BLaER1 (cell line): ENCODE data around the gene BNC2.
"Not testable (repeated sequence)": the region's sequence is repeated elsewhere in the genome, so short reads cannot be mapped to it uniquely, and the experiment has no call there.

Experiments
- H3K27ac ChIP-seq: shearing (Covaris generic); formaldehyde crosslinking; 2 replicates; pipeline ENCODE4 v1.8.1; 2022
- H3K27me3 ChIP-seq: shearing (Covaris generic); formaldehyde crosslinking; 2 replicates; pipeline ENCODE4 v1.8.1; 2022
- H3K36me3 ChIP-seq: shearing (Covaris generic); formaldehyde crosslinking; 2 replicates; pipeline ENCODE4 v1.8.1; 2022
- H3K4me1 ChIP-seq: shearing (Covaris generic); formaldehyde crosslinking; 2 replicates; pipeline ENCODE4 v1.8.1; 2022
- H3K4me2 ChIP-seq: shearing (Covaris generic); formaldehyde crosslinking; 2 replicates; pipeline ENCODE4 v1.8.1; 2022
- H3K4me3 ChIP-seq: shearing (Covaris generic); formaldehyde crosslinking; 2 replicates; pipeline ENCODE4 v1.8.1; 2022
- H3K9ac ChIP-seq: shearing (Covaris generic); formaldehyde crosslinking; 2 replicates; pipeline ENCODE4 v1.8.1; 2022
- H3K9me3 ChIP-seq: shearing (Covaris generic); formaldehyde crosslinking; 2 replicates; pipeline ENCODE4 v1.8.1; 2022
- H4K20me1 ChIP-seq: shearing (Covaris generic); formaldehyde crosslinking; 2 replicates; pipeline ENCODE4 v1.8.1; 2022
- Cebpa-rat ChIP-seq: shearing (Covaris generic); IDR thresholded peaks from 2 replicates; pipeline ENCODE4 v1.8.1; 2022

The BNC2 gene, protein sequence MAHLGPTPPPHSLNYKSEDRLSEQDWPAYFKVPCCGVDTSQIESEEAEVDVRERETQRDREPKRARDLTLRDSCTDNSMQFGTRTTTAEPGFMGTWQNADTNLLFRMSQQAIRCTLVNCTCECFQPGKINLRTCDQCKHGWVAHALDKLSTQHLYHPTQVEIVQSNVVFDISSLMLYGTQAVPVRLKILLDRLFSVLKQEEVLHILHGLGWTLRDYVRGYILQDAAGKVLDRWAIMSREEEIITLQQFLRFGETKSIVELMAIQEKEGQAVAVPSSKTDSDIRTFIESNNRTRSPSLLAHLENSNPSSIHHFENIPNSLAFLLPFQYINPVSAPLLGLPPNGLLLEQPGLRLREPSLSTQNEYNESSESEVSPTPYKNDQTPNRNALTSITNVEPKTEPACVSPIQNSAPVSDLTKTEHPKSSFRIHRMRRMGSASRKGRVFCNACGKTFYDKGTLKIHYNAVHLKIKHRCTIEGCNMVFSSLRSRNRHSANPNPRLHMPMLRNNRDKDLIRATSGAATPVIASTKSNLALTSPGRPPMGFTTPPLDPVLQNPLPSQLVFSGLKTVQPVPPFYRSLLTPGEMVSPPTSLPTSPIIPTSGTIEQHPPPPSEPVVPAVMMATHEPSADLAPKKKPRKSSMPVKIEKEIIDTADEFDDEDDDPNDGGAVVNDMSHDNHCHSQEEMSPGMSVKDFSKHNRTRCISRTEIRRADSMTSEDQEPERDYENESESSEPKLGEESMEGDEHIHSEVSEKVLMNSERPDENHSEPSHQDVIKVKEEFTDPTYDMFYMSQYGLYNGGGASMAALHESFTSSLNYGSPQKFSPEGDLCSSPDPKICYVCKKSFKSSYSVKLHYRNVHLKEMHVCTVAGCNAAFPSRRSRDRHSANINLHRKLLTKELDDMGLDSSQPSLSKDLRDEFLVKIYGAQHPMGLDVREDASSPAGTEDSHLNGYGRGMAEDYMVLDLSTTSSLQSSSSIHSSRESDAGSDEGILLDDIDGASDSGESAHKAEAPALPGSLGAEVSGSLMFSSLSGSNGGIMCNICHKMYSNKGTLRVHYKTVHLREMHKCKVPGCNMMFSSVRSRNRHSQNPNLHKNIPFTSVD

DNA sequence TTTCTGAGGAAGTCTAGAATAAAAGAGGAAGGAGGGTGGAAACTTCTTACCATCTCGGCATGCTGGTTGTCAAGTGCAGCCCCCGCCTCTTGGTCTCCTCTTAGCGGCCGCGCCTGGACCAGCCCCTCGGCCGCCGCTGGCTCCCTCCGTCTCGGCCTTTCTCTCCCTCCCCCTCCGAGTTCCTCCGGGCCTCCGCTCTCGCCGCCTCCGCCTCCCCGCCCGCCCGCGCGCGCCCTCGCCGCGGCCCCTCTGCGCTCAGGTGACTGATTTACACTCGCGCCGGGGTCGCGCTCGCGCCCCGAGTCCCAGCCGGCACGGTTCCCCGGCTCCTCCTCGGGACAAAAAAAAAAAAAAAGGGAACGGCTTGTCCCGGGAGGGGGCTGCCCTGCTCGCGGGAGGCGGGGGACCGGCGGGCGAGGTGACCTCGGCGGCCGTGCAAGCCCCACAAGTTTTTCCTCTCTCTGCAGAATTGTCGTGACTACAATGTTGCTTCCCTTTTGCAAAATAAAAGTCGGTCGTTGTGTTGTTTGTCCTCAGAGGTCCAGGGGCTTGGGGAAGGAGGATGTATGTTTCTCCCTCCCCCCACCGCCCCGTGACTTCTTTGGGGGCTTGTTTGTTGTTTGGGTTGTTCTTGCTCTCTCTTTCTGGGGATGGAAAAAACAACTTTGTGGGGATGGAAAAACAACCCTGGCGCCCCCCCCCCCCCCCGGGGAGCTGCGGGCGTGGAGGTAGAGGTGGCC lies at the start of gene BNC2:
BNC2 (minus strand) TSS at position 75 of the 740 bp plus-strand sequence; CDS start at position 53, 22 bp downstream.
- Histone ChIP-seq H3K4me3 (peak within 1 kb of the TSS; percentile 81), H3K9ac (peak within 1 kb of the TSS; percentile 77), H3K27me3 (peaks cover 36% of the 10 kb centered on the region), H3K9me3 (peaks cover 3% of the 10 kb centered on the region; the same call in 1 of the 2 replicates), H3K36me3 (no peaks in the 10 kb centered on the region), H3K4me1 (peaks cover 33% of the 10 kb centered on the region), H3K4me2 (peak within 1 kb of the TSS; percentile 92), H3K27ac (peak within 1 kb of the TSS; percentile 77), H4K20me1 (no peaks in the 10 kb centered on the region; the same call in 1 of the 2 replicates)
- TF ChIP-seq Cebpa-rat, result no peak

GRCh38 chr9:16918920-16919319 lies 48.5 kb upstream of the BNC2 start:
- H3K4me3 ChIP-seq, result no peak overlapping the region
- no peak overlapping the region for H3K27ac ChIP-seq
- no peak overlapping the region for H3K4me2 ChIP-seq
- no peaks in the 10 kb centered on the region for H3K36me3 ChIP-seq
- H3K9ac ChIP-seq, result no peak overlapping the region
- no peaks in the 10 kb centered on the region for H3K27me3 ChIP-seq
- H3K9me3 ChIP-seq, result peaks cover 43% of the 10 kb centered on the region
- H4K20me1 ChIP-seq, result no peaks in the 10 kb centered on the region
- TF ChIP-seq Cebpa-rat, result no peak
- no peaks in the 10 kb centered on the region for H3K4me1 ChIP-seq

DNA sequence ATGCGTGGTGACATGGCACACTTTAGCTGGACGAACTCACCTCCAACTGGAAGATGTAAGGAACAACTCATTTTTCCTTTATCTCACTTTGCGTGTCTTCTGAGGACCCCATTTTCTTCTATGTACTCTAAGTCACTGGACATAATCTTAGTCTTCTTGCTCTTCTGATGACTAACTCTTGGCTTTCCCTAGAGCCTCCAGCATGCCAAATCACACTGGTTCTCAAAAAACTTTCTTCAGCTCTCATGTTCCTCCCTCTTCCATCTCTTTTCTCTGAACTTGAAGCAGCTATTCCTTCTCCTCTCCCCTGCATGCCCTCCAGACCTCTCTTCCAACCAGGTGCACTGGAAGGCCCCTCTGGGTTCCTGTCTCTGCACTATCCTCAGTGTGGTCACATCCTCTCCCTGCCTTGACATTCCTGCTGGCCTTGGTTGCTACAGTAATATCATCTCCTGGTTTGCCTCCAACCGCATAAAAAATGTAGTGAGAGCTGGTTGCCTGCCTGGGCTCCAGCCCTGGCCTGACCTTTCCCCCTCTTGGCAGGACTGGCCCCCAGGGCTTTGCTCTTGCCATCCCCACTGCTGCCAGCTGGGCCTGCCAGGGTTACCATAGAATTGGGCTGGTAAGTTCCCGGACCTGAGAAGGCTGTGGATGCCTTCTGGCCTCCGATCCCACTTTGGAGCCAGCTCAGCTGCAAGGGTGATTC lies 44.8 kb upstream of the BNC2 start:
- Histone ChIP-seq H3K9ac (no peak overlapping the region), H3K4me3 (no peak overlapping the region), H3K9me3 (peaks cover 37% of the 10 kb centered on the region), H3K27me3 (no peaks in the 10 kb centered on the region), H3K27ac (no peak overlapping the region), H3K4me2 (no peak overlapping the region), H4K20me1 (no peaks in the 10 kb centered on the region), H3K4me1 (no peaks in the 10 kb centered on the region), H3K36me3 (no peaks in the 10 kb centered on the region)
- TF ChIP-seq Cebpa-rat, result no peak

DNA sequence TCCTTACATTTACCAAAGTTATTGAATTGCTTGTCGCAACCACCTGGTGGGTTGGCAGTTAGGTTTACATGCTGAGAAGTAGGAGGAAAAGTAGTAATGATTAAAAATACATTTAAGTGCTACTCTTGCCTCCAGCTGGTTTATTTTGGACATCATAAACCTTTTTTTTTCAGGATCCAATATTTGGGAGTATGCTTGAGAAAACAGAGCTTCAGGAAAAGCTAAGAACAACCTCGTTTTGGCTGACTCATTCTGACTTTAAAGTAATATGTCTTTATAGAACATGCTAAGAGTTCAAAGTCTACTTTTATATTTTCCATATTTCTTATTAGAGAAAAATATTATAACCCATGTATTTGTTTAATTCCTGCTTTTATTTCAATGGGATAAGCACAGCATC lies 41.7 kb upstream of the BNC2 start:
- Histone ChIP-seq H3K9ac (no peak overlapping the region), H3K4me1 (no peaks in the 10 kb centered on the region), H3K4me3 (no peak overlapping the region), H3K9me3 (peaks cover 23% of the 10 kb centered on the region), H3K4me2 (no peak overlapping the region), H4K20me1 (no peaks in the 10 kb centered on the region), H3K27me3 (no peaks in the 10 kb centered on the region), H3K36me3 (no peaks in the 10 kb centered on the region), H3K27ac (no peak overlapping the region)
- no peak for TF ChIP-seq Cebpa-rat

DNA sequence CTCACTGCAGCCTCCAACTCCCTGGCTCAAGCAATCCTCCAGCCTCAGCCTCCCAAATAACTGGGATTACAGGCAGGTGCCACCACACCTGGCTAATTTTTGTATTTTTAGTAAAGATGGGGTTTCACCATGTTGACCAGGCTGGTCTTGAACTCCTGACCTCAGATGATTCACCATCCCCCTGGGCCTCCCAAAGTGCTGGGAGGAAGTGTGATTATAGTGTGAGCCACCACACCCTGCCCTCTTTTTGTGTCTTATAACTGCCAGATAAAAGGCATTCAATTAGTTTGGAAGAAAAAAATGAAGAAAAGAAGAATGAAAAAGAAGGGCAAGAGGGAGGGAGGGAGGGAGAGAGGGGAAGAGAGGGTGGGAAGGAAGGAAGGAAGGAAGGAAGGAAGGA lies 37.7 kb upstream of the BNC2 start:
- not testable (repeated sequence) for H3K9ac ChIP-seq

DNA sequence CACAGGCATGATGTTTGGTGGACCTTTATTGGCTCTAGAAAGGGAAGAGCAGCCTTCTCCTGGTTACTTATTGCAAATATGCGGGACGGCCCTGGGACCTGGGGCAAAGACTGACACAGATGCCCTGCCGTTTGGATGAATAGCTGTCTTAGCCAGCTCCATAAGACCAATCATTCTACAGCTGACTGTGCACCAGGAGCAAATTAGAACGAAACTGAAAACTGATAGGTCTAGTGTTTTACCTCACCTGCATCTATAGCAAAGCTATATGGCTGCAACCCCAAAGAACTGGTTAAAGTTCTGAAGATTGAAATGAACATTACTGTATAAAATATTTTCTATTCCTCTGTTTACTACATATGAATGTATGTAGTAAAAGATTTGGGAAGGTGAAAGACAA lies 34.2 kb upstream of the BNC2 start:
- Histone ChIP-seq H3K4me1 (peaks cover 4% of the 10 kb centered on the region), H3K4me2 (no peak overlapping the region), H3K9me3 (peaks cover 12% of the 10 kb centered on the region; the same call in 1 of the 2 replicates), H3K36me3 (no peaks in the 10 kb centered on the region), H3K27me3 (no peaks in the 10 kb centered on the region), H4K20me1 (no peaks in the 10 kb centered on the region), H3K4me3 (no peak overlapping the region), H3K9ac (no peak overlapping the region), H3K27ac (no peak overlapping the region)
- TF ChIP-seq Cebpa-rat, result no peak

More for the DNA sequence above, 37.7 kb upstream of the BNC2 start:
- not testable (repeated sequence) for H3K9me3 ChIP-seq, H3K36me3 ChIP-seq, H3K4me1 ChIP-seq, H3K4me2 ChIP-seq, H3K27ac ChIP-seq, H3K4me3 ChIP-seq, H4K20me1 ChIP-seq, H3K27me3 ChIP-seq

DNA sequence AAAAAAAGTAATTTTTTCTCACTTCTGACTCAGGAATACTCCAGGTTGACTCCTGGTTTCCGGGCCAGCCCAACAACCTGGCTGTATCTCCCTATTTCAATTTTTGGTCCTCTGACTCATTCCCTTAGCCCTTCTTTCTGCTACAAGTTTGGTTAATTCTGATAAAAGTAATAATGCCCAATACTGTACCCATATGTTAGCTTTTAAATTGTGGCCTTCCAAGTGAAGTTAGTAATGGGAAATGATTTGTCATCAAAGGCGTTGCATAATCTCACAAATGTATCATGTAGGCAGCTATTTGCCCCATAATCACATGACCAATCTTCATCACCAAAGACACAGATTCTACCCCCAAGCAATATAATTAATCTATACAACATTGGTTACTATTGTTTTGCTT lies 31.1 kb upstream of the BNC2 start:
- Histone ChIP-seq H3K4me3 (no peak overlapping the region), H3K4me1 (peaks cover 23% of the 10 kb centered on the region), H3K36me3 (no peaks in the 10 kb centered on the region), H3K9me3 (peaks cover 19% of the 10 kb centered on the region), H3K9ac (no peak overlapping the region), H3K27ac (no peak overlapping the region), H3K27me3 (no peaks in the 10 kb centered on the region), H4K20me1 (no peaks in the 10 kb centered on the region), H3K4me2 (no peak overlapping the region)
- no peak for TF ChIP-seq Cebpa-rat

- Histone ChIP-seq H3K36me3 (no peaks in the 10 kb centered on the region), H3K27ac (no peak overlapping the region), H3K27me3 (no peaks in the 10 kb centered on the region), H3K9ac (no peak overlapping the region), H3K9me3 (peaks cover 26% of the 10 kb centered on the region), H3K4me1 (peaks cover 23% of the 10 kb centered on the region), H3K4me2 (peak overlapping the region; percentile 26), H3K4me3 (no peak overlapping the region), H4K20me1 (no peaks in the 10 kb centered on the region)
- no peak for TF ChIP-seq Cebpa-rat
These were observed 29.1 kb upstream of the BNC2 start for GRCh38 chr9:16899606-16900005.
